ENCODE results near the gene CXCL16.

- no peak for TF ChIP-seq POLR2A (IDR thresholded peaks at IDR 0.05)
- TF ChIP-seq CTCF (IDR thresholded peaks at IDR 0.05), result no peak
- no peak for TF ChIP-seq POLR2AphosphoS5 (IDR thresholded peaks at IDR 0.05)
These were observed 12.2 kb upstream of the CXCL16 start for GRCh38 chr17:4751932-4752331.
